GM18907 (cell line): ENCODE results near the gene CCDC137.

Experiments used
- ATAC-seq: cut with Tn5 transposase; IDR thresholded peaks from one replicate; pipeline ENCODE4 v1.9.1; 2021; ENCODE audit warnings: mild to moderate bottlenecking, moderate library complexity; ENCODE audit not compliant: unreplicated experiment

CCDC137 gene

DNA sequence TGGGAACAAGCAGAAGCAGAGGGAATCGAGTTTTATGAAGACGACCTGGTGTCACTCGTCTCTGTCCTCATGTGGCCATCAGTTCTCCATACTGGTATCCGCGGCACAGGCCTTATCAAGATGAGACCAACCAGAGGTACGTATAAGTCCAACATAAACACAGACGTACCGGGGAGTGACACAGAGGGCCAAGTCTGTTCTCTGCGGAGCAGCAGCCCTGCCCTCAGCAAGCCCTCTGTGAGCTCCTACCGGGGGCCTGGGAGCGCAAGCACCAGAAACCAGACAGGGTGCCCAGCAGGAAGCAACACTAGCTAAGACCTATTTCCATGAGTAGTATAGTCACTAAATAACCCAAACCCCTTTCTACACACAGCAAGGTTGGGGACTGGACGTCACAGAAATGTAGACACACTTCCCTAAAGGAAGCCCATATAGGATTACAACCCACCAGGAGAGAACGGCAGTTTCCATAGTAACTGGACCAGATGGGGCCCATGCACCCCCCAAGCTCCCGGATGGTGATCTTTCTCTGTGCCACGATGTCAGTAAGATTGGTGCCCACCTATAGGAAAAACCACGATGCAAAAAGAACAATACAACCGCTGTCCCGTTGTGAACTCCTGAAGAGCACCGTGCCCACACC lies 16.1 kb downstream of the CCDC137 start:
- no peak for ATAC-seq

DNA sequence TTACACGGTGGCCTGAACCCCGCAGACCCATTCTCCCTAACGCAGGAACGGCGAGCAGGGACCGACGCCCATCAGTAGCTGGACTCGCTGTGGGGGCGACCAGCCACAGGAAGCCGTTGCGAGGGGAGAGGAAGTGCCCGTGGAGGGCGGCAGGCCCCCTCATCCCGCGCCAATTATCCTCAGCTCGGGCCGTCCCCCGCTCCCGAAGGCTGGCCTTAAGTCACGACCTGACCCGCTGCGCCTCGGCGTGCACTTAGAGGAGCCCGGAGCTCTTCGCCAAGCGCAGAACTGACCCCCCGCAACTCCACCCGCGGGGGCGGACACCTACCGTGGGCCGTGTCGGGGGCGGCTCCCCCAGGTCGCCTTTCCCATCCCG lies 16.7 kb downstream of the CCDC137 start:
- no peak for ATAC-seq

GRCh38 chr17:81683584-81684441 lies 17.3 kb downstream of the CCDC137 start, which contains the start of the genes ARL16 and HGS:
Gene ARL16 (minus strand): TSS chr17:81683797. CDS start chr17:81683753, 44 bp downstream.
Gene HGS (plus strand): TSS chr17:81684011. CDS start chr17:81684067, 56 bp downstream.
- peak; percentile 85 for ATAC-seq

- no peak for ATAC-seq
Measured at GRCh38 chr17:81684442-81684911, 17.9 kb downstream of the CCDC137 start.

DNA sequence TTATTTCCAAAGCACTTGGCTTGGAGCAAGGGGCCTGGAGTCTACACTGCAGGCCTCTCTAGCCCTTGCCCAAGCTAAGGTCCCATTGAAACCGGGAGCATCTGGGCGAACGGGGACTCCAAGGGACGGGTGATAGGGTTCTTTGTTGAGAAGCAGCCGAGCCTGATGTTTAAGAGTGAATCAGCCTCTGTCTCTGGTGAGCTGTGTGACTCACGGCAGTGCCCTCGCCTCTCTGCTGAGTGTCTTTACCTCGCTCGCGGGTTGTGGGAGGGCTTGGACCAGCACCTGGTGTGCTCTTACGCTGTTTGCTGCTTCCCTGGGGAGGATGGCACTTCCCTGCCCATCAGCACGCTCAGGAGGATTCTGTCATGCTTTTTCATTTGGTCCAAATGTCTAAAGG lies 18.6 kb downstream of the CCDC137 start:
- ATAC-seq = no peak

DNA sequence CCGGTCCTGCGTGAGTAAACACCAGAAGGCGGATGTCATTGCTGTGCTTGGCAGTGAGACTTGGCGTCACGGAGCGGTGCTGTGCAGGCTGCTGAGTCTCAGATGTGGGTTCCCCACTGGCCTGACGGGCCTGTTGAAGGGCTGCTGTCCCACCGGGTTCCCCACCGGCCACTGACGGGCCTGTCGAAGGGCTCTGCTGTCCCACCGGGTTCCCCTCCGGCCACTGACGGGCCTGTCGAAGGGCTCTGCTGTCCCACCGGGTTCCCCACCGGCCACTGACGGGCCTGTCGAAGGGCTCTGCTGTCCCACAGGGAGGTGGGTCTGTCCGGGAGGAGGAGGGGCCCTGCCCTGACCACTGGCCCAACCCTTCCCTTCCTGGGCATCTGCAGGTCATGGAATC lies 20.1 kb downstream of the CCDC137 start:
- no peak for ATAC-seq

GRCh38 chr17:81687770-81688541 lies 21.4 kb downstream of the CCDC137 start:
- ATAC-seq = no peak

- no peak for ATAC-seq
Measured at GRCh38 chr17:81688616-81689015, 22.1 kb downstream of the CCDC137 start.

DNA sequence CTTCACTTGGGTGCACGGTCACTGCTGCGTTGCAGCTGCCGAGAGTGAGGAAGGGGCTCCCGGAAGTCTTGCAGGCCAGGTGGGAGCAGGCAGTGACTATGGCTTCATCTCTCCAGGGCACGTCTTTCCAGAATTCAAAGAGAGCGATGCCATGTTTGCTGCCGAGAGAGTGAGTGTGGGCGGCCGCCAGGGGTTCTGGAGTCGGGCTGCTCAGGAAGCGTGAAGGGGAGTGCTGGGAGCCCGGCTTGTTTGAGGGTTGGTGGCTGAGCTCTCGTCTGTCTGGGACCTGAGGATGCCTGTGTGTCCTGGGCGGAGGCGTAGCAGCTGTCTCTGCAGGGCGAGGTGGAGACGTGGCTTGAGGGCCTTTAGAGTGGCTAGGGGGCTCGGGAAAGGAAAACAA lies 23.5 kb downstream of the CCDC137 start:
- ATAC-seq = no peak

DNA sequence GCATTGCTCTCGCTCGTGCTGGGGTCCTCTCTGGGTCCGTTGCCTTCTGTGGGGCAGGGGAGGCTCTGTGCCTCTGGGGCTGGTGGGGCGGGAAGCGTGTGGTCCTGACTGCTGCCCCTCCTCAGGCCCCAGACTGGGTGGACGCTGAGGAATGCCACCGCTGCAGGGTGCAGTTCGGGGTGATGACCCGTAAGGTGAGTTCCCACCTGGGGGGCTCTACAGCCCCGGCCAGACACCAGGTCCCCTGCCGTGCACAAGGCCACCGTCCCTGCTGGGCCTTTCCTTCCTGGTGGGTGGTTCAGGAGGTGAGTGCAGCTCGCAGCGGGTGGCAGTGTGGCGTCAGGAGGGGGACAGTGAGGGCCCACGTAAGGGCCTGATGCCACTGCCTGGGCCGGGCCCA lies 24.0 kb downstream of the CCDC137 start:
- no peak for ATAC-seq

GRCh38 chr17:81691196-81691595 lies 24.7 kb downstream of the CCDC137 start:
- ATAC-seq = no peak

- ATAC-seq = no peak
Measured at GRCh38 chr17:81691608-81692007, 25.1 kb downstream of the CCDC137 start.

DNA sequence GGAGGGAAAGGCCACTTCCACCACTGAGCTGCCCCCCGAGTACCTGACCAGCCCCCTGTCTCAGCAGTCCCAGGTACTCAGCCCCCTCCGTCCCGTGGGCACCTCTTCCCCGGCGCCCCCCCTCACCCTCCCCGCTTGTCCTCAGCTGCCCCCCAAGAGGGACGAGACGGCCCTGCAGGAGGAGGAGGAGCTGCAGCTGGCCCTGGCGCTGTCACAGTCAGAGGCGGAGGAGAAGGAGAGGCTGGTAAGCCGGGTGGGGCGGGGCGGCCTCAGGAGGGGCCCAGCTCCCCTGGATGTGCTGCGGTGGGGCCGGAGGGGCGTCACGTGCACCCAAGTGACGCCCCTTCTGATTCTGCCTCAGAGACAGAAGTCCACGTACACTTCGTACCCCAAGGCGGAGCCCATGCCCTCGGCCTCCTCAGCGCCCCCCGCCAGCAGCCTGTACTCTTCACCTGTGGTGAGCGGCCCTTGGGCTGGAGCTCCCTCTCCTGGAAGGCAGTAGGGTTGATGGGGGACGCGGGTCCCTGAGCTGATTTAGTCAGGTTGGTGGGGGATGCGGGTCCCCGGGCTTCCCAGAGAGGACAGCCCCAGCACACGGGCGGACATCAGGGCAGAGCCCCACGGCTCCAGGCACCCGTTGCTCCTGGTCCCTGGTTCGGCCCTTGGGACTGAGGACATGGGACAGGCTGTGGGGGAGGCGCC lies 27.1 kb downstream of the CCDC137 start:
- no peak for ATAC-seq

DNA sequence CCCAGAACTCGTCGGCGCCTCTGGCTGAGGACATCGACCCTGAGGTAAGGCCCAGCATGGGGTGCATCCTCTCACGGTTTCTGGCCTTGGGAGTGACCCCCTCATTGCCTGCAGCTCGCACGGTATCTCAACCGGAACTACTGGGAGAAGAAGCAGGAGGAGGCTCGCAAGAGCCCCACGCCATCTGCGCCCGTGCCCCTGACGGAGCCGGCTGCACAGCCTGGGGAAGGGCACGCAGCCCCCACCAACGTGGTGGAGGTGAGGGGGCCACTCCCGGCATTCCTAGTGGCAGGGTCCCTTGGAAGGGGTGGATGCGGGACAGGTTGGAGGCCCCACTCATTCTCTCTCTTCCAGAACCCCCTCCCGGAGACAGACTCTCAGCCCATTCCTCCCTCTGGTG lies 28.3 kb downstream of the CCDC137 start:
- no peak for ATAC-seq

GRCh38 chr17:81695211-81695610 lies 28.7 kb downstream of the CCDC137 start:
- ATAC-seq = no peak

- no peak for ATAC-seq
Measured at GRCh38 chr17:81695801-81696200, 29.3 kb downstream of the CCDC137 start.

GRCh38 chr17:81696218-81696941 lies 29.8 kb downstream of the CCDC137 start:
- ATAC-seq = no peak

DNA sequence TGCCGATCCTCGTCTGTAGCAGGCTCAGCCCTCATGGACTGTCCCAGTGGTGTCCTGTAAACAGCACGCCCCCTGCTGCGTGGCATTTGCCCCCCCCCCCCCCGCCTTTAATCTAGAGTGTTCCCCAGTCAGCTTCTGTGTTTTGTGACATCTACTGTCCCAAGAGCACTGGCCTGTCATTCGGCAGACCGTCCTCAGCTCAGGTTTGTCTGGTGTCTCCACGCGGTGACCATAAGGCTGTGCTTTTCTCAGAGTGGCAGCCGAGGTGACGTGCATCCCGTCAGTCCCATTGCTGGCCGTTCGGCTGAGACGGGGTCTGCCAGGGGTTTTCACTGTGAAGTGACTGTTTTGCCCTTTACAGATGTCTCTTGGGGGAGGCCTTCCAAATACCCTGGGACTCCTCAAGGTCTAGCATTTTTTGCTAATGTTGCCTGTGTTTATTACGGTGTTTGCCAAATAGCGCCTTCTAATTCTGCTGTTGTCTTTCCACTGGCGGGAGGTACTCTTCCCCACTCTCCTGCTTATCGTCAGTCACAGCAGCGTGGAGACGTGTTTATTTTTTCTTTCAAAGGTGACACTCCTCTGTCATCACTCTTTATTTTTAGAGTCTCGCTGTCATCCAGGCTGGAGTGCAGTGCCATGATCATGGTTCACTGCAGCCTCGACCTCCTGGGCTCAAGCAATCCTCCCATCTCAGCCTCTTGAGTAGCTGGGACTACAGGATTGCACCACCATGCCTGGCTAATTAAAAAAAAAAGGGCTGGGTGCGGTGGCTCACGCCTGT lies 30.9 kb downstream of the CCDC137 start:
- no peak for ATAC-seq
